ENCODE results near the gene SLC39A11. TPM values are rescaled to one million over a fixed set of nuclear protein-coding genes. Genes with fewer than 3 reads are reported as not detected.

SLC39A11 gene
- total RNA-seq, 1 experiment from 2014 or later, result 18.6 TPM

- intact Hi-C loops (cut with micrococcal nuclease; ENCODE audit: unreplicated experiment), result no loop called here
These were observed 27.1 kb upstream of the SLC39A11 start for GRCh38 chr17:73119631-73120030.

GRCh38 chr17:73118951-73119391 lies 26.5 kb upstream of the SLC39A11 start:
- Histone ChIP-seq H3K27ac (ENCODE audit: low read depth, low read length, poor library complexity, severe bottlenecking) (no peak overlapping the region), H3K27me3 (replicated peaks; ENCODE audit: insufficient read depth, low read depth, low read length, poor library complexity) (no peaks in the 10 kb centered on the region), H3K4me1 (ENCODE audit: insufficient read depth, low read length, poor library complexity, severe bottlenecking) (no peaks in the 10 kb centered on the region), H3K4me3 (ENCODE audit: low read depth, low read length, poor library complexity, severe bottlenecking) (no peak overlapping the region), H3K9me3 (ENCODE audit: low read depth, low read length, poor library complexity, severe bottlenecking) (no peaks in the 10 kb centered on the region), H3K36me3 (ENCODE audit: insufficient read depth, low read length, poor library complexity, severe bottlenecking) (no peaks in the 10 kb centered on the region)
- no peak for DNase-seq (ENCODE audit: low spot score)
- ChIA-PET POLR2A (ENCODE audit: low non-redundant PET) (no interaction called here), CTCF (interaction anchor here (0.7 kb wide), 1 partner anchor 38 kb away, joined by 4 read pairs; no protein-coding TSS in a partner anchor)
- no TSS peak for BruUV-seq (replicated peaks)
- no peak for TF ChIP-seq EZH2 (IDR thresholded peaks at IDR 0.05; ENCODE audit: borderline replicate concordance, low read depth, low read length, poor library complexity, severe bottlenecking)
- no peak for TF ChIP-seq CTCF (conservative IDR thresholded peaks at IDR 0.05; ENCODE audit: low read depth, low read length)
- intact Hi-C loops (cut with micrococcal nuclease; ENCODE audit: unreplicated experiment), result no loop called here

More at GRCh38 chr17:73119631-73120030, 27.1 kb upstream of the SLC39A11 start:
- Histone ChIP-seq H3K4me1 (ENCODE audit: insufficient read depth, low read length, poor library complexity, severe bottlenecking) (no peaks in the 10 kb centered on the region), H3K27me3 (replicated peaks; ENCODE audit: insufficient read depth, low read depth, low read length, poor library complexity) (no peaks in the 10 kb centered on the region), H3K9me3 (ENCODE audit: low read depth, low read length, poor library complexity, severe bottlenecking) (no peaks in the 10 kb centered on the region), H3K36me3 (ENCODE audit: insufficient read depth, low read length, poor library complexity, severe bottlenecking) (no peaks in the 10 kb centered on the region), H3K4me3 (ENCODE audit: low read depth, low read length, poor library complexity, severe bottlenecking) (no peak overlapping the region), H3K27ac (ENCODE audit: low read depth, low read length, poor library complexity, severe bottlenecking) (no peak overlapping the region)
- BruUV-seq (replicated peaks), result no TSS peak
- no peak for DNase-seq (ENCODE audit: low spot score)
- TF ChIP-seq CTCF (conservative IDR thresholded peaks at IDR 0.05; ENCODE audit: low read depth, low read length), result no peak
- ChIA-PET POLR2A (ENCODE audit: low non-redundant PET) (no interaction called here), CTCF (interaction anchor here (0.7 kb wide), 1 partner anchor 37 kb away, joined by 4 read pairs; no protein-coding TSS in a partner anchor)

GRCh38 chr17:73118139-73118538 lies 25.7 kb upstream of the SLC39A11 start:
- Histone ChIP-seq H3K27ac (ENCODE audit: low read depth, low read length, poor library complexity, severe bottlenecking) (no peak overlapping the region), H3K36me3 (ENCODE audit: insufficient read depth, low read length, poor library complexity, severe bottlenecking) (no peaks in the 10 kb centered on the region), H3K9me3 (ENCODE audit: low read depth, low read length, poor library complexity, severe bottlenecking) (no peaks in the 10 kb centered on the region), H3K4me1 (ENCODE audit: insufficient read depth, low read length, poor library complexity, severe bottlenecking) (no peaks in the 10 kb centered on the region), H3K27me3 (replicated peaks; ENCODE audit: insufficient read depth, low read depth, low read length, poor library complexity) (no peaks in the 10 kb centered on the region), H3K4me3 (ENCODE audit: low read depth, low read length, poor library complexity, severe bottlenecking) (no peak overlapping the region)
- TF ChIP-seq EZH2 (IDR thresholded peaks at IDR 0.05; ENCODE audit: borderline replicate concordance, low read depth, low read length, poor library complexity, severe bottlenecking) (no peak), CTCF (conservative IDR thresholded peaks at IDR 0.05; ENCODE audit: low read depth, low read length) (no peak)
- ChIA-PET POLR2A (ENCODE audit: low non-redundant PET) (interaction anchor here (0.7 kb wide), 1 partner anchor 15 kb away, joined by 10 read pairs; no protein-coding TSS in a partner anchor), CTCF (no interaction called here)
- intact Hi-C loops (cut with micrococcal nuclease; ENCODE audit: unreplicated experiment), result no loop called here
- no TSS peak for BruUV-seq (replicated peaks)
- DNase-seq (ENCODE audit: low spot score), result no peak
